H1 (cell line): ENCODE measurements around the gene MIX23. TPM values are rescaled to one million over a fixed set of nuclear protein-coding genes. Genes with fewer than 3 reads are reported as not detected.

ENCODE experiments used
- CTCF ChIA-PET: fragments of 300-600 bp; sonication (Branson Sonifier 250); formaldehyde crosslinking; loops from one replicate; lab custom pipeline; 2021; ENCODE audit not compliant: partially characterized antibody; lab: Charles Lee
- POLR2A ChIA-PET: fragments of 300-600 bp; sonication (Branson Sonifier 250); formaldehyde crosslinking; loops from one replicate; lab custom pipeline; 2021; ENCODE audit warnings: inconsistent platforms; ENCODE audit not compliant: partially characterized antibody; lab: Charles Lee
- DNase-seq, 2 experiments: peaks; one replicate each; pipeline versions ENCODE4 v3.0.0 to v3.0.0-alpha.2; 2010 to 2022; ENCODE audit warnings: low spot score in 2 of 2, low read depth in 1 of 2, mixed read lengths in 1 of 2
- FAIRE-seq: peaks from 2 replicates; lab custom pipeline; 2011; peaks lifted over from hg19 to GRCh38; lab: Jason Lieb, UNC
- H2AFZ ChIP-seq: 2 replicates; pipeline ENCODE4 v1.8.1; 2012; ENCODE audit warnings: low read length, inconsistent platforms
- H2AK5ac ChIP-seq: 2 replicates; pipeline ENCODE4 v1.6.1; 2013; ENCODE audit warnings: low read depth, low read length
- H2BK120ac ChIP-seq: replicated peaks from 2 replicates; pipeline ENCODE3; 2013; ENCODE audit warnings: low read depth, low read length, inconsistent platforms
- H2BK12ac ChIP-seq: 2 replicates; pipeline ENCODE4 v1.6.1; 2013; ENCODE audit warnings: low read depth, low read length
- H2BK15ac ChIP-seq: 2 replicates; pipeline ENCODE4 v1.6.1; 2013; ENCODE audit warnings: low read length
- H2BK20ac ChIP-seq: 2 replicates; pipeline ENCODE4 v1.6.1; 2013; ENCODE audit warnings: low read length
- H2BK5ac ChIP-seq: 2 replicates; pipeline ENCODE4 v1.6.1; 2013; ENCODE audit warnings: low read depth, low read length
- H3K14ac ChIP-seq: 2 replicates; pipeline ENCODE4 v1.6.1; 2013; ENCODE audit warnings: inconsistent platforms; ENCODE audit not compliant: insufficient read length
- H3K18ac ChIP-seq: 2 replicates; pipeline ENCODE4 v1.6.1; 2013; ENCODE audit warnings: low read length; ENCODE audit errors: extremely low read depth
- H3K23ac ChIP-seq: 2 replicates; pipeline ENCODE4 v1.6.1; 2013; ENCODE audit warnings: inconsistent platforms; ENCODE audit not compliant: insufficient read length
- H3K23me2 ChIP-seq: 2 replicates; pipeline ENCODE4 v1.6.1; 2013; ENCODE audit warnings: low read depth, low read length
- H3K27ac ChIP-seq: 2 replicates; pipeline ENCODE4 v1.6.1; 2011; ENCODE audit warnings: low read depth, low read length, inconsistent platforms
- H3K27me3 ChIP-seq, 4 experiments: replicated peaks in 1 of 4; 1 replicate in 1 of 4; 2 replicates in 3 of 4; pipeline versions ENCODE4 v1.6.1 to v1.8.1; 2011 to 2013; ENCODE audit warnings: low read length in 3 of 4, mild to moderate bottlenecking in 3 of 4, inconsistent platforms in 2 of 4, mixed read lengths in 2 of 4, moderate library complexity in 1 of 4; ENCODE audit not compliant: control insufficient read depth in 3 of 4, insufficient read depth in 3 of 4; ENCODE audit errors: extremely low read depth in 1 of 4
- H3K36me3 ChIP-seq, 4 experiments: 2 replicates each; pipeline versions ENCODE4 v1.6.1 to v1.8.1; 2011 to 2013; ENCODE audit warnings: mild to moderate bottlenecking in 4 of 4, low read length in 3 of 4, moderate library complexity in 2 of 4, control low read depth in 1 of 4, inconsistent platforms in 1 of 4; ENCODE audit not compliant: insufficient read depth in 4 of 4, control insufficient read depth in 2 of 4
- H3K4ac ChIP-seq: replicated peaks from 2 replicates; pipeline ENCODE3; 2013; ENCODE audit warnings: low read length, low read depth, mixed read lengths, inconsistent platforms; ENCODE audit not compliant: insufficient read length
- H3K4me1 ChIP-seq, 4 experiments: replicated peaks in 1 of 4; 1 replicate in 1 of 4; 2 replicates in 3 of 4; pipeline versions ENCODE4 v1.6.1 to v1.8.1; 2011 to 2013; ENCODE audit warnings: low read length in 3 of 4, inconsistent platforms in 2 of 4, mixed read lengths in 1 of 4; ENCODE audit not compliant: insufficient read depth in 4 of 4, control insufficient read depth in 3 of 4
- H3K4me2 ChIP-seq, 2 experiments: 2 replicates each; pipeline versions ENCODE4 v1.6.1 to v1.8.1; 2011 to 2013; ENCODE audit warnings: low read depth in 2 of 2, low read length in 2 of 2, control low read depth in 1 of 2, inconsistent platforms in 1 of 2, mild to moderate bottlenecking in 1 of 2; ENCODE audit not compliant: insufficient read depth in 1 of 2
- H3K4me3 ChIP-seq, 4 experiments: fragments of 200-600, 300-600 bp in 1 of 4; sonication (generic), shearing (Covaris generic), sonication (Bioruptor Twin) in 1 of 4; 2 replicates each; pipeline versions ENCODE4 v1.5.1 to v1.8.1; 2011 to 2016; ENCODE audit warnings: low read length in 4 of 4, low read depth in 3 of 4, control low read depth in 2 of 4, inconsistent platforms in 2 of 4, mild to moderate bottlenecking in 2 of 4, mixed read lengths in 1 of 4, moderate library complexity in 1 of 4; ENCODE audit not compliant: insufficient read depth in 2 of 4; ENCODE audit errors: extremely low read depth in 1 of 4
- H3K56ac ChIP-seq: replicated peaks from 2 replicates; pipeline ENCODE3; 2013; ENCODE audit warnings: low read depth, mild to moderate bottlenecking, mixed read lengths, low read length, inconsistent platforms; ENCODE audit not compliant: insufficient read length
- H3K79me1 ChIP-seq: 2 replicates; pipeline ENCODE4 v1.6.1; 2013; ENCODE audit warnings: low read depth, low read length, control low read depth
- H3K79me2 ChIP-seq, 2 experiments: 2 replicates each; pipeline versions ENCODE4 v1.6.1 to v1.8.1; 2012 to 2013; ENCODE audit warnings: low read length in 2 of 2, mild to moderate bottlenecking in 2 of 2, inconsistent platforms in 1 of 2; ENCODE audit not compliant: insufficient read depth in 2 of 2, control insufficient read depth in 1 of 2
- H3K9ac ChIP-seq, 4 experiments: replicated peaks in 1 of 4; 1 replicate in 1 of 4; 2 replicates in 3 of 4; pipeline versions ENCODE4 v1.6.1 to v1.8.1; 2011 to 2013; ENCODE audit warnings: low read depth in 3 of 4, low read length in 3 of 4, control low read depth in 2 of 4, mild to moderate bottlenecking in 2 of 4, moderate library complexity in 2 of 4, inconsistent platforms in 1 of 4; ENCODE audit errors: extremely low read depth in 1 of 4
- H3K9me3 ChIP-seq, 2 experiments: 2 replicates each; pipeline versions ENCODE4 v1.6.1 to v1.8.1; 2012 to 2013; ENCODE audit warnings: mild to moderate bottlenecking in 2 of 2, moderate library complexity in 2 of 2, control low read depth in 1 of 2, inconsistent platforms in 1 of 2, low read depth in 1 of 2, low read length in 1 of 2, mixed read lengths in 1 of 2; ENCODE audit not compliant: insufficient read depth in 2 of 2
- H4K20me1 ChIP-seq, 2 experiments: replicated peaks in 1 of 2; 2 replicates each; pipeline versions ENCODE3 to v1.8.1; 2011 to 2013; ENCODE audit warnings: inconsistent platforms in 2 of 2, low read length in 2 of 2, mild to moderate bottlenecking in 1 of 2; ENCODE audit not compliant: insufficient read depth in 2 of 2, control insufficient read depth in 1 of 2
- H4K5ac ChIP-seq: 2 replicates; pipeline ENCODE4 v1.6.1; 2013; ENCODE audit warnings: low read length, low read depth, mixed read lengths, inconsistent platforms; ENCODE audit not compliant: insufficient read length
- H4K8ac ChIP-seq: 2 replicates; pipeline ENCODE4 v1.8.0; 2013; ENCODE audit warnings: mild to moderate bottlenecking, moderate library complexity, low read length, inconsistent platforms; ENCODE audit not compliant: insufficient read depth; ENCODE audit errors: extremely low read depth
- H4K91ac ChIP-seq: replicated peaks from 2 replicates; pipeline ENCODE3; 2013; ENCODE audit warnings: low read length, mixed read lengths, inconsistent platforms; ENCODE audit not compliant: insufficient read length
- ASH2L ChIP-seq: fragments of 200-600, 300-600 bp; sonication (generic); IDR thresholded peaks from one replicate; pipeline ENCODE4 v1.7.1; 2017; ENCODE audit warnings: low read length
- BACH1 ChIP-seq: IDR thresholded peaks from 2 replicates; pipeline ENCODE4 v1.6.1; 2012; ENCODE audit warnings: low read length, improper control_type of control experiment
- EP300 ChIP-seq, 2 experiments: IDR thresholded peaks; 1 replicate in 1 of 2; 2 replicates in 1 of 2; pipeline ENCODE4 v1.6.1; 2011 to 2012; ENCODE audit warnings: low read depth in 2 of 2, low read length in 2 of 2, mild to moderate bottlenecking in 2 of 2, borderline replicate concordance in 1 of 2, inconsistent platforms in 1 of 2, moderate library complexity in 1 of 2
- GABPA ChIP-seq: IDR thresholded peaks from 2 replicates; pipeline ENCODE4 v1.6.1; 2011; ENCODE audit warnings: mild to moderate bottlenecking, low read length, moderate library complexity, borderline replicate concordance; ENCODE audit not compliant: insufficient read depth
- HDAC2 ChIP-seq, 2 experiments: fragments of 300-600 bp in 1 of 2; sonication (generic) in 1 of 2; IDR thresholded peaks; 2 replicates each; pipeline ENCODE4 v1.6.1; 2011 to 2012; ENCODE audit warnings: low read depth in 2 of 2, low read length in 2 of 2, mild to moderate bottlenecking in 2 of 2, moderate library complexity in 2 of 2, borderline replicate concordance in 1 of 2, inconsistent platforms in 1 of 2
- MAX ChIP-seq: IDR thresholded peaks from 2 replicates; pipeline ENCODE4 v1.6.1; 2012; ENCODE audit warnings: inconsistent platforms
- POLR2AphosphoS5 ChIP-seq: IDR thresholded peaks from 2 replicates; pipeline ENCODE4 v1.6.1; 2011; ENCODE audit warnings: low read depth, low read length
- RFX5 ChIP-seq: IDR thresholded peaks from 2 replicates; pipeline ENCODE4 v1.6.1; 2011; ENCODE audit warnings: low read depth, low read length, improper control_type of control experiment, borderline replicate concordance
- SAP30 ChIP-seq: fragments of 300-600 bp; sonication (generic); IDR thresholded peaks from 2 replicates; pipeline ENCODE4 v1.7.1; 2012; ENCODE audit warnings: low read length, moderate library complexity, mild to moderate bottlenecking, inconsistent platforms; ENCODE audit not compliant: insufficient read depth, insufficient replicate concordance
- SIN3A ChIP-seq, 2 experiments: IDR thresholded peaks in 1 of 2; conservative IDR thresholded peaks in 1 of 2; 2 replicates each; pipeline ENCODE4 v1.6.1; 2011 to 2012; ENCODE audit warnings: low read length in 2 of 2, improper control_type of control experiment in 1 of 2, low read depth in 1 of 2, mild to moderate bottlenecking in 1 of 2
- SUZ12 ChIP-seq: fragments of 200-600 bp; sonication (generic); IDR thresholded peaks from 2 replicates; pipeline ENCODE4 v1.6.1; 2012; ENCODE audit warnings: mild to moderate bottlenecking, inconsistent platforms, low read length, moderate library complexity, mixed read lengths
- TAF1 ChIP-seq: IDR thresholded peaks from 2 replicates; pipeline ENCODE4 v1.6.1; 2011; ENCODE audit warnings: mild to moderate bottlenecking, low read depth, low read length
- WGBS, 2 experiments: shearing (Covaris generic) in 1 of 2; methylation state at CpG; one replicate each; pipeline versions ENCODE4 v1.1.6 to v1.1.7; 2013 to 2015; ENCODE audit warnings: low lambda C conversion rate in 2 of 2, mixed read lengths in 2 of 2, inconsistent platforms in 1 of 2, low coverage in 1 of 2, missing lambda C conversion rate in 1 of 2; ENCODE audit not compliant: insufficient replicate concordance in 2 of 2, insufficient coverage in 1 of 2, insufficient read length in 1 of 2; ENCODE audit errors: extremely low coverage in 1 of 2, missing lambda C conversion rate in 1 of 2; 5-methylcytosine and 5-hydroxymethylcytosine counted together
- polyA plus RNA-seq, 7 experiments: library from polyadenylated mRNA; depleted of rRNA in 3 of 7; stranded (reverse) in 5 of 7; unstranded in 2 of 7; fragments of >200 nt in 5 of 7; fragments of 200-250 nt in 2 of 7; gene quantifications; 1 replicate in 5 of 7; 2 replicates in 1 of 7; 4 replicates in 1 of 7; pipeline versions ENCODE4 v1.2.1 to v1.2.3, GENCODE V29; 2011 to 2013; ENCODE audit warnings: missing spikeins in 2 of 7, mixed read lengths in 2 of 7
- total RNA-seq: library from RNA; stranded (reverse); fragmentation: NEBNext Ultra II Directional; extraction: Animal tissue kit (Norgen Biotek cat#: 25700); gene quantifications from 2 replicates; pipeline ENCODE4 v1.2.1, GENCODE V29; 2021

The MIX23 gene
- total and polyA plus RNA-seq, 2 of the 8 experiments (the other 6 are each of a cell fraction or from before 2014, with no cell fraction given): 22.1 to 69.6 TPM

DNA sequence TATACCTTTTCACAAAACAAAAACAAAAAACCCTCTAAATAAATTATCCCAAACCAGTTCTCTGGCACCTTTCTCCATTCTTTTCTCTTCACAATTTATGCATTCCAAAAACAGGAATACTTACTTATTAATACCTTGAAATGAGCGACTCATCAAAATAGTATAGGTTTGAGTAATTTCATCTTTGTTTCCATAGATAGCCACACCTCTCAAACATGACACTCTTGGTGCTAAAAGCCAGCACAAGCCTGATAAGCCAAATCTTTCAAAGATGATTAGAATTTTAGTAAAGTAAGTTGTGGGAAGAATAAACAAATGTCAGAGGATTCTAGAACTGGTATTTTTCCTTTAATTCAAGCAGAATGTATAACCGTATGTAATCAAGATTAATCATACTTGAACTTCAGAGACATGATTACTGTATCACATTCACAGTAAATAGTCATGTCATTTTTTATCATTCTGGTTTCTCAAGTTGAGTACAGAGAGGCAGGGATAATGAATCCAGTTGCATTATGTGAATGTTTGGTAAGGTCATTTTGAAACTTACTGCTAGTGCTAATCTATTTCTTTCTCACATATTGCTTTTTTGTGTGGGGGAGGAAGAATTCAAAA is 44.9 kb upstream of the MIX23 start:
- no peak overlapping the region for H3K14ac ChIP-seq
- DNase-seq (no peak), FAIRE-seq (no peak)
- H3K18ac ChIP-seq: no peak overlapping the region
- no peaks in the 10 kb centered on the region for H3K9me3 ChIP-seq
- no peak overlapping the region for H3K4me2 ChIP-seq
- no peaks in the 10 kb centered on the region for H3K79me2 ChIP-seq
- no peak overlapping the region for H3K23ac ChIP-seq
- H3K36me3 ChIP-seq: peaks cover 4 to 47% (median 13%) of the 10 kb centered on the region in 4 experiments; a peak in 7 of 8 replicates
- no peak overlapping the region for H3K56ac ChIP-seq
- H2BK20ac ChIP-seq: no peak overlapping the region
- whole genome bisulfite sequencing, 2 experiments: 92% methylated on average over 2 of the region's 2 CpGs; no CpG with 5 or more reads in 1 of the 2 experiments
- ChIA-PET POLR2A (interaction anchor here (1.9 kb wide), 1 partner anchor 12 kb away, joined by 10 read pairs; the partner anchor contains the start of gene WDR5B), CTCF (no interaction called here)
- no peak overlapping the region for H4K5ac ChIP-seq
- H3K4ac ChIP-seq: no peak overlapping the region
- H4K20me1 ChIP-seq: peaks cover 0 to 2% of the 10 kb centered on the region in 2 experiments
- H2BK5ac ChIP-seq: no peak overlapping the region
- H3K23me2 ChIP-seq: no peaks in the 10 kb centered on the region; the same call in 1 of the 2 replicates
- no peak overlapping the region for H2BK15ac ChIP-seq
- H3K79me1 ChIP-seq: no peaks in the 10 kb centered on the region
- H3K4me1 ChIP-seq: no peaks in the 10 kb centered on the region
- H2AFZ ChIP-seq: no peak overlapping the region
- no peak overlapping the region for H2BK120ac ChIP-seq
- no peaks in the 10 kb centered on the region for H3K27me3 ChIP-seq
- no peak overlapping the region for H2BK12ac ChIP-seq
- H4K8ac ChIP-seq: no peak overlapping the region
- no peak overlapping the region for H3K9ac ChIP-seq
- H2AK5ac ChIP-seq: no peak overlapping the region
- H4K91ac ChIP-seq: no peak overlapping the region
- H3K27ac ChIP-seq: no peak overlapping the region
- no peak overlapping the region for H3K4me3 ChIP-seq
- no peak for TF ChIP-seq SIN3A (conservative IDR thresholded peaks at IDR 0.05 in 1 of 2, IDR thresholded peaks at IDR 0.05 in 1 of 2; ENCODE audit: low read depth in 1 of 2, low read length in 2 of 2)
- no peak for TF ChIP-seq SUZ12
- no peak for TF ChIP-seq HDAC2 (IDR thresholded peaks at IDR 0.05; ENCODE audit: borderline replicate concordance in 1 of 2, low read depth in 2 of 2, low read length in 2 of 2)
- TF ChIP-seq GABPA: no peak
- no peak for TF ChIP-seq EP300 (IDR thresholded peaks at IDR 0.05; ENCODE audit: borderline replicate concordance in 1 of 2, low read depth in 2 of 2, low read length in 2 of 2)
- TF ChIP-seq TAF1: no peak
- TF ChIP-seq POLR2AphosphoS5: no peak
- TF ChIP-seq SAP30: no peak
- no peak for TF ChIP-seq MAX
- no peak for TF ChIP-seq ASH2L
- TF ChIP-seq BACH1: no peak
- no peak for TF ChIP-seq RFX5
